Tibial nerve (tissue), 4 donors: ENCODE measurements around the gene RUNX1. TPM values are rescaled to one million over a fixed set of nuclear protein-coding genes. Genes with fewer than 3 reads are reported as not detected.

Experiments used
- DNase-seq, 2 donors: peaks; one replicate each; pipeline ENCODE4 v3.0.0-alpha.2; 2019; ENCODE audit warnings: low spot score in 2 of 2
- H3K27ac ChIP-seq, 4 donors: fragments of 200-600 bp; sonication (generic) in 3 of 4; one replicate each; pipeline ENCODE4 v1.5.1; 2017 to 2019; ENCODE audit warnings: mild to moderate bottlenecking in 1 of 4
- H3K27me3 ChIP-seq, 2 donors: fragments of 200-600 bp; sonication (generic) in 1 of 2; one replicate each; pipeline versions ENCODE4 v1.5.1 to v1.6.0; 2017 to 2019
- H3K36me3 ChIP-seq, 3 donors: fragments of 200-600 bp; sonication (generic); one replicate each; pipeline ENCODE4 v1.5.1; 2018 to 2019
- H3K4me1 ChIP-seq, 4 donors: fragments of 200-600 bp; sonication (generic) in 3 of 4; one replicate each; pipeline ENCODE4 v1.5.1; 2017 to 2019
- H3K4me3 ChIP-seq, 4 donors: fragments of 200-600 bp; sonication (generic) in 3 of 4; one replicate each; pipeline ENCODE4 v1.5.1; 2017 to 2019; ENCODE audit warnings: mild to moderate bottlenecking in 1 of 4, moderate library complexity in 1 of 4
- H3K9me3 ChIP-seq, 4 donors: fragments of 200-600 bp; sonication (generic) in 3 of 4; one replicate each; pipeline ENCODE4 v1.5.1; 2017 to 2019
- CTCF ChIP-seq, 5 experiments: fragments of 200-600 bp in 3 of 5; fragments of 450-650 bp in 2 of 5; sonication (generic) in 3 of 5; IDR thresholded peaks; one replicate each; pipeline ENCODE4 v1.5.1; 2016 to 2019; ENCODE audit warnings: antibody characterized with exemption in 5 of 5, mild to moderate bottlenecking in 3 of 5, moderate library complexity in 2 of 5
- EP300 ChIP-seq, 2 donors: sonication (generic); formaldehyde crosslinking; IDR thresholded peaks; one replicate each; pipeline ENCODE4 v1.6.1; 2017; ENCODE audit warnings: antibody characterized with exemption in 2 of 2, mild to moderate bottlenecking in 1 of 2
- POLR2A ChIP-seq, 2 donors: fragments of 450-650 bp; IDR thresholded peaks; one replicate each; pipeline ENCODE4 v1.6.1; 2017; ENCODE audit warnings: antibody characterized with exemption in 2 of 2, mild to moderate bottlenecking in 2 of 2, moderate library complexity in 2 of 2
- WGBS, 2 donors: methylation state at CpG; one replicate each; pipeline ENCODE4 v1.1.5; 2018; 5-methylcytosine and 5-hydroxymethylcytosine counted together
- total RNA-seq, 4 donors: library from RNA; depleted of rRNA; stranded (reverse); fragments of >200 nt; gene quantifications; one replicate each; pipeline ENCODE4 v1.1.0, GENCODE V29; 2016

The RUNX1 gene
- 10 to 100 TPM; 23.6 to 36.9 (median 26.3) TPM for total RNA-seq

GRCh38 chr21:35048706-35049617 lies at the start of gene RUNX1:
TSS of gene RUNX1 (minus strand) at chr21:35049302.
- WGBS, 2 donors: 77 to 78% methylated on average over 14 of the region's 14 CpGs
- peak within 1 kb of the TSS in 3 of 4 donors; percentile 5 to 58 (median 46) for H3K27ac ChIP-seq
- DNase-seq: peak in 1 of 2 donors; percentile 37

DNA sequence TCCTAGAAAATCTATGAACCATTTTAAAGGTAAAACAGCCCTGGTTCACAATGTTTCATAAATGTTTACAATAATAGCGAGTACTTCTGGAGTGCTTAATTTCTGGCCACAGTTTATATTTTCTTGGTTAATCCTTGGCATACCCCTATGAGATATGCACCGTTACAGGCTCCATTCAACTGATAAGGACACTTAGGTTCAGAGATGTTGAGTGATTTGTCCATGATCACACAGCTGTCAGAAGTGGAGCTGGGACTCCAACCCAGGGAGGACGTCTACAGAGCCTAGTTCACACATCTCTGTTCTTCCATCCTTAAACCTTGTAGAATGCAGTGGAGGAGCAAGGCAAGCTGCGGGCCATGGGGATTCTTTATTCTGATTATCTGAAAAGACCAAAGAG lies 48.4 kb upstream of the RUNX1 start:
- H3K36me3 ChIP-seq: no peaks in the 10 kb centered on the region
- no peaks in the 10 kb centered on the region for H3K4me1 ChIP-seq
- no peaks in the 10 kb centered on the region for H3K9me3 ChIP-seq
- H3K27me3 ChIP-seq: no peaks in the 10 kb centered on the region
- TF ChIP-seq POLR2A (IDR thresholded peaks at IDR 0.05) (no peak), CTCF (IDR thresholded peaks at IDR 0.05) (no peak), EP300 (IDR thresholded peaks at IDR 0.05) (no peak)
- DNase-seq: no peak
- H3K27ac ChIP-seq: no peak overlapping the region
- 84 to 90% methylated on average over 4 of the region's 4 CpGs for WGBS, 2 donors
- no peak overlapping the region for H3K4me3 ChIP-seq

More at GRCh38 chr21:35048706-35049617, at the start of gene RUNX1:
- Histone ChIP-seq H3K4me3 (peak within 1 kb of the TSS in 3 of 4 donors; percentile 21 to 41 (median 31)), H3K36me3 (no peaks in the 10 kb centered on the region), H3K9me3 (no peaks in the 10 kb centered on the region), H3K27me3 (no peaks in the 10 kb centered on the region), H3K4me1 (peaks cover 0 to 45% (median 21%) of the 10 kb centered on the region in 4 donors)
- no peak for TF ChIP-seq POLR2A (IDR thresholded peaks at IDR 0.05)
- peak in 1 of 2 donors; percentile 54 for TF ChIP-seq EP300 (IDR thresholded peaks at IDR 0.05)
- TF ChIP-seq CTCF (IDR thresholded peaks at IDR 0.05): no peak

DNA sequence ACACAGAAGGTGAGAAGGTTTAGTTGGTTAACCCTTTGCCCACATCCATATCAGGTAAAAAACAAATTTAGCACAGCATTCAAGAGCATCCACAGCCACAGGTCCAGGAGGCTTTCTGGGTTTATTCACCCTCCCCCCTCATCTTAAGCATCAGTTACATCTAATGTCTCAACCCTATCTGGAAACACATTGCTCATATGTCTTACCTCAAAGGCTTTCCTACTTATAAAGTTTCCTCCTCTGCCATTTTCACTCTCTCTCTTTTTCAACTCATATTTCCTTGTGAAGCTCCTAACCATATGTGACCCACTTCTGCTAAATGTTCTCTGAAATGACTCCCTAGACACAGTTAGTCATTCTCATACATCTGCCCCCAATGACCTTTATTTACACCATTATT lies 47.9 kb upstream of the RUNX1 start:
- H3K4me1 ChIP-seq: no peaks in the 10 kb centered on the region
- H3K36me3 ChIP-seq: no peaks in the 10 kb centered on the region
- H3K9me3 ChIP-seq: no peaks in the 10 kb centered on the region
- no peak overlapping the region for H3K27ac ChIP-seq
- no peak overlapping the region for H3K4me3 ChIP-seq
- no peak for DNase-seq
- no peak for TF ChIP-seq POLR2A (IDR thresholded peaks at IDR 0.05)
- no peak for TF ChIP-seq CTCF (IDR thresholded peaks at IDR 0.05)
- TF ChIP-seq EP300 (IDR thresholded peaks at IDR 0.05): no peak
- no peaks in the 10 kb centered on the region for H3K27me3 ChIP-seq

DNA sequence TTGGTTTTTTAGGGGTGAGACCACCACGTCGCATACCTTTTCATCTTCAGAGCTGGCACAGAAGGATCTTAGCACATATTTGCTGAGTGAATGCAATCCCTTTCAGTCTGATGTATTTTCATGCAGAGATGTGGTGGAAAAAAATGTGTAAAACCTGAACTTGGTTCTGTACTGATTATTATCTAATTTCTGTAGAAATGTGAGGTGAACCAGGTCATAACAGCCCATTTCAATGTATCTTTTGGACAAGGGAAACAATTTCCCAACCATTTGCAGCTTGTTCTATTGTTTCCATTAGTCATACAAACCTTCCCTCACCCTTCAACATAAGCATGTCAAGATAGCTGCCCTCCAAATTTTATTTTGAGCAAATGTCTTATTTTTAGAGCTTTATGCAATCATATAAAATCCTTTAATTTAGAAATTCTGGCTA lies 46.8 kb upstream of the RUNX1 start:
- H3K4me1 ChIP-seq: no peaks in the 10 kb centered on the region
- no peak overlapping the region for H3K4me3 ChIP-seq
- H3K27me3 ChIP-seq: no peaks in the 10 kb centered on the region
- WGBS, 2 donors: 86 to 90% methylated on average over 2 of the region's 2 CpGs
- no peaks in the 10 kb centered on the region for H3K36me3 ChIP-seq
- no peaks in the 10 kb centered on the region for H3K9me3 ChIP-seq
- H3K27ac ChIP-seq: no peak overlapping the region
- DNase-seq: no peak
- TF ChIP-seq EP300 (IDR thresholded peaks at IDR 0.05) (no peak), CTCF (IDR thresholded peaks at IDR 0.05) (no peak), POLR2A (IDR thresholded peaks at IDR 0.05) (no peak)

- TF ChIP-seq POLR2A (IDR thresholded peaks at IDR 0.05): no peak
- Histone ChIP-seq H3K36me3 (no peaks in the 10 kb centered on the region), H3K27me3 (no peaks in the 10 kb centered on the region), H3K27ac (no peak overlapping the region), H3K9me3 (no peaks in the 10 kb centered on the region), H3K4me1 (no peaks in the 10 kb centered on the region), H3K4me3 (no peak overlapping the region)
- WGBS, 2 donors: 96% methylated on average over 5 of the region's 5 CpGs
- no peak for DNase-seq
These were observed 44.4 kb upstream of the RUNX1 start for GRCh38 chr21:35093514-35093913.
